ENCODE measurements around the gene SUN5. TPM values are rescaled to one million over a fixed set of nuclear protein-coding genes. Genes with fewer than 3 reads are reported as not detected.

Gene SUN5
- total RNA-seq, result not detected in 2 replicates

GRCh38 chr20:33004141-33004751 is at the start of gene SUN5:
Gene SUN5, minus strand, starts transcription at chr20:33004433. Its CDS starts 93 bp downstream, at chr20:33004340.

GRCh38 chr20:33053291-33054106 is 49.3 kb upstream of the SUN5 start, which contains the start of gene BPIFB3:
Gene BPIFB3, plus strand, starts transcription at chr20:33053903. Its CDS starts 1,533 bp downstream, at chr20:33055436.

GRCh38 chr20:33031531-33031930 is 27.3 kb upstream of the SUN5 start, which contains the start of gene BPIFB6:
Gene BPIFB6, plus strand, starts transcription at chr20:33031648. Its CDS starts 0 bp downstream, at chr20:33031648.

GRCh38 chr20:33007376-33008335 is 3.4 kb upstream of the SUN5 start, which contains the start of gene BPIFB2:
Gene BPIFB2, plus strand, starts transcription at chr20:33007704. Its CDS starts 871 bp downstream, at chr20:33008575.

Other genes starting within 250 kb of the SUN5 start
- 3.9 and 6.2 TPM in 2 replicates for gene DNMT3B, start 242.0 kb downstream of the SUN5 start, total RNA-seq
- 166 and 180 TPM in 2 replicates for gene MAPRE1, start 184.5 kb downstream of the SUN5 start, total RNA-seq
- gene EFCAB8, start 145.5 kb downstream of the SUN5 start, total RNA-seq, result 0.43 TPM in 1 of 2 replicates, not detected in the other
- gene BPIFB2, start 3.3 kb upstream of the SUN5 start, total RNA-seq, result not detected in 2 replicates
- not detected in 2 replicates for gene BPIFB6, start 27.2 kb upstream of the SUN5 start, total RNA-seq
- not detected in 2 replicates for gene BPIFB3, start 49.5 kb upstream of the SUN5 start, total RNA-seq
- gene BPIFB4, start 75.2 kb upstream of the SUN5 start, total RNA-seq, result not detected in 2 replicates
- gene BPIFA2, start 163.7 kb upstream of the SUN5 start, total RNA-seq, result not detected in 2 replicates
- gene BPIFA3, start 212.9 kb upstream of the SUN5 start, total RNA-seq, result not detected in 2 replicates
- gene BPIFA1, start 231.6 kb upstream of the SUN5 start, total RNA-seq, result not detected in 2 replicates

Measured in thoracic aorta endothelial cell (primary cell).